Endodermal cell (in vitro differentiated cells): Measurements from ENCODE around the gene MISFA. TPM values are rescaled to one million over a fixed set of nuclear protein-coding genes. Genes with fewer than 3 reads are reported as not detected.
A peak's percentile ranks its signal among the peaks of the same experiment; 100 is the strongest.

Experiments used
- DNase-seq: peaks from one replicate; pipeline ENCODE4 v3.0.0-alpha.2; 2017
- H3K27ac ChIP-seq: 2 replicates; pipeline ENCODE4 v1.5.1; 2013; ENCODE audit warnings: mild to moderate bottlenecking, low read depth, low read length, moderate library complexity
- H3K27me3 ChIP-seq: 2 replicates; pipeline ENCODE4 v1.6.1; 2013; ENCODE audit warnings: mild to moderate bottlenecking, low read length, moderate library complexity; ENCODE audit not compliant: insufficient read depth, control insufficient read depth, poor library complexity, severe bottlenecking
- H3K36me3 ChIP-seq: 2 replicates; pipeline ENCODE4 v1.7.0; 2013; ENCODE audit warnings: mild to moderate bottlenecking, low read length, moderate library complexity; ENCODE audit not compliant: control insufficient read depth, insufficient read depth
- H3K4me1 ChIP-seq: one replicate; pipeline ENCODE4 v1.7.0; 2013; ENCODE audit warnings: low read length; ENCODE audit not compliant: control insufficient read depth, insufficient read depth
- H3K4me3 ChIP-seq: 2 replicates; pipeline ENCODE4 v1.5.1; 2013; ENCODE audit warnings: mild to moderate bottlenecking, low read length, moderate library complexity
- H3K9ac ChIP-seq: 2 replicates; pipeline ENCODE4 v1.6.1; 2013; ENCODE audit warnings: mild to moderate bottlenecking, low read length, moderate library complexity; ENCODE audit not compliant: poor library complexity, severe bottlenecking; ENCODE audit errors: extremely low read depth
- H3K9me3 ChIP-seq: 2 replicates; pipeline ENCODE4 v1.6.1; 2013; ENCODE audit warnings: mild to moderate bottlenecking, low read length, moderate library complexity; ENCODE audit not compliant: control insufficient read depth
- H3K27ac Mint-ChIP-seq: 2 replicates; pipeline ENCODE4 v1.8.0; 2020; ENCODE audit warnings: mixed read lengths
- H3K27me3 Mint-ChIP-seq: 2 replicates; pipeline ENCODE4 v1.8.0; 2021; ENCODE audit warnings: mild to moderate bottlenecking, mixed read lengths; ENCODE audit not compliant: insufficient read depth
- H3K36me3 Mint-ChIP-seq: 2 replicates; pipeline ENCODE4 v1.8.0; 2020; ENCODE audit warnings: low read depth, mixed read lengths
- H3K4me1 Mint-ChIP-seq: 2 replicates; pipeline ENCODE4 v1.8.0; 2020; ENCODE audit warnings: mixed read lengths
- H3K4me3 Mint-ChIP-seq: 2 replicates; pipeline ENCODE4 v1.8.0; 2020; ENCODE audit warnings: mild to moderate bottlenecking, moderate library complexity, mixed read lengths
- H3K9me3 Mint-ChIP-seq: 2 replicates; pipeline ENCODE4 v1.8.0; 2020; ENCODE audit warnings: mild to moderate bottlenecking, mixed read lengths
- WGBS, 2 experiments: methylation state at CpG; one replicate each; pipeline versions ENCODE4 v1.1.5 to v1.1.7; 2013; ENCODE audit warnings: missing lambda C conversion rate in 2 of 2, mixed read lengths in 1 of 2; ENCODE audit not compliant: insufficient coverage in 1 of 2, insufficient read length in 1 of 2; 5-methylcytosine and 5-hydroxymethylcytosine counted together
- total RNA-seq, 2 donors: library from RNA; stranded (reverse); fragmentation: NEBNext Ultra II Directional in 1 of 2; extraction: Animal tissue kit (Norgen Biotek cat#: 25700) in 1 of 2; gene quantifications; 2 replicates in 1 of 2; 3 replicates in 1 of 2; pipeline ENCODE4 v1.2.1, GENCODE V29; 2021
- TF ChIP-seq, protein P1 (sequence below): fragments of 200-600 bp; sonication (generic); conservative IDR thresholded peaks from 2 replicates; pipeline ENCODE4 v1.5.0; 2021; ENCODE audit warnings: antibody characterized with exemption, mild to moderate bottlenecking

The MISFA gene
- total RNA-seq, 2 donors from 2014 or later: 5.3 to 6.0 TPM

DNA sequence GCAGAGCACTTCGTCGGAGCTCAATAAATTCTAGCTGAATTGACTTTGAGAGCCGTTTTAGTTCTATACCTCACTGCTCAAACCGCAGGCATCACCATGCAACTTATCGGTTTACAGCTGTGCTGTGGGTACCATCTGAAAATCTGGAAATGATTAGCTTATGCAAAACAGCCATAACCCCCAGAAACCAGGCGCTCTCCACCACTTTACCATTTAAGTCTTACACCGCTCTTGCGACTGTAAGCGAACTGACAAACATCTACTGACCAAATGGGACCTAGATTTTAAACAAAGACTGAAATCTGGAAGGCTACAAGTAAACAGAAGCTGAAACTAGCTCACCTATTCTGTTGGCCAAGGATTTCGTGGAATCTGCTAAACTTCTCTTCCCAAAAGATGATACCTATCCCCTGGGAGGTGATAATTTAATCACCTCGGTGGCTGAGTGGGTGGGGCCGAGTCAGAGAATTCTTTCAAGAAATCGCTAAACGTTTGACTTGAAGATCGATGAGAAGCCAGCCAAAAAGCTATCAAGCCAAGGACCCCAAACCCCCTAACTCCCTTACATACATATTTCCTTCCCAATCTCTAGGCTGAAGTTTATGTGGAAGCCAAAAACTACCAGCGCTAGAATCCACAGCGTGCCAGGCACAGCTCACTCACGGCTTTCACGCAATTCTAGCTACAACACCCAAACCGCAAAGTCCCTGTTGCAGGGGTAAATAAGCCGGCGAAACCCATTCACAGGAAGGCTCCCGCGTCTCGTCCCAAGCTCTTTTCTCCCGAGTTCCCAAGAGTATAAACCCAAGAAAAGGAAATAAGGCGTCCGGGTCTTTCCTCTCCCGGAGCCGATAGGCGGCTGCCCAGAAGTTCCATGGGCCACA is 33.9 kb downstream of the MISFA start:
- Mint-ChIP-seq H3K27ac (peak overlapping the region; percentile 100), H3K36me3 (no peaks in the 10 kb centered on the region), H3K27me3 (peaks cover 12% of the 10 kb centered on the region), H3K4me3 (peak overlapping the region; percentile 97), H3K9me3 (no peaks in the 10 kb centered on the region), H3K4me1 (peaks cover 4% of the 10 kb centered on the region)
- 13 to 26% methylated on average over 18 to 31 of the region's 31 CpGs for WGBS, 2 experiments
- TF ChIP-seq, protein P1, sequence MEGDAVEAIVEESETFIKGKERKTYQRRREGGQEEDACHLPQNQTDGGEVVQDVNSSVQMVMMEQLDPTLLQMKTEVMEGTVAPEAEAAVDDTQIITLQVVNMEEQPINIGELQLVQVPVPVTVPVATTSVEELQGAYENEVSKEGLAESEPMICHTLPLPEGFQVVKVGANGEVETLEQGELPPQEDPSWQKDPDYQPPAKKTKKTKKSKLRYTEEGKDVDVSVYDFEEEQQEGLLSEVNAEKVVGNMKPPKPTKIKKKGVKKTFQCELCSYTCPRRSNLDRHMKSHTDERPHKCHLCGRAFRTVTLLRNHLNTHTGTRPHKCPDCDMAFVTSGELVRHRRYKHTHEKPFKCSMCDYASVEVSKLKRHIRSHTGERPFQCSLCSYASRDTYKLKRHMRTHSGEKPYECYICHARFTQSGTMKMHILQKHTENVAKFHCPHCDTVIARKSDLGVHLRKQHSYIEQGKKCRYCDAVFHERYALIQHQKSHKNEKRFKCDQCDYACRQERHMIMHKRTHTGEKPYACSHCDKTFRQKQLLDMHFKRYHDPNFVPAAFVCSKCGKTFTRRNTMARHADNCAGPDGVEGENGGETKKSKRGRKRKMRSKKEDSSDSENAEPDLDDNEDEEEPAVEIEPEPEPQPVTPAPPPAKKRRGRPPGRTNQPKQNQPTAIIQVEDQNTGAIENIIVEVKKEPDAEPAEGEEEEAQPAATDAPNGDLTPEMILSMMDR: no peak
- Histone ChIP-seq H3K36me3 (peaks cover 6% of the 10 kb centered on the region), H3K27me3 (peaks cover 12% of the 10 kb centered on the region), H3K27ac (no peak overlapping the region), H3K9me3 (no peaks in the 10 kb centered on the region), H3K4me1 (no peaks in the 10 kb centered on the region), H3K4me3 (peak overlapping the region; percentile 96), H3K9ac (peak overlapping the region; percentile 83)
- peak; percentile 62 for DNase-seq

DNA sequence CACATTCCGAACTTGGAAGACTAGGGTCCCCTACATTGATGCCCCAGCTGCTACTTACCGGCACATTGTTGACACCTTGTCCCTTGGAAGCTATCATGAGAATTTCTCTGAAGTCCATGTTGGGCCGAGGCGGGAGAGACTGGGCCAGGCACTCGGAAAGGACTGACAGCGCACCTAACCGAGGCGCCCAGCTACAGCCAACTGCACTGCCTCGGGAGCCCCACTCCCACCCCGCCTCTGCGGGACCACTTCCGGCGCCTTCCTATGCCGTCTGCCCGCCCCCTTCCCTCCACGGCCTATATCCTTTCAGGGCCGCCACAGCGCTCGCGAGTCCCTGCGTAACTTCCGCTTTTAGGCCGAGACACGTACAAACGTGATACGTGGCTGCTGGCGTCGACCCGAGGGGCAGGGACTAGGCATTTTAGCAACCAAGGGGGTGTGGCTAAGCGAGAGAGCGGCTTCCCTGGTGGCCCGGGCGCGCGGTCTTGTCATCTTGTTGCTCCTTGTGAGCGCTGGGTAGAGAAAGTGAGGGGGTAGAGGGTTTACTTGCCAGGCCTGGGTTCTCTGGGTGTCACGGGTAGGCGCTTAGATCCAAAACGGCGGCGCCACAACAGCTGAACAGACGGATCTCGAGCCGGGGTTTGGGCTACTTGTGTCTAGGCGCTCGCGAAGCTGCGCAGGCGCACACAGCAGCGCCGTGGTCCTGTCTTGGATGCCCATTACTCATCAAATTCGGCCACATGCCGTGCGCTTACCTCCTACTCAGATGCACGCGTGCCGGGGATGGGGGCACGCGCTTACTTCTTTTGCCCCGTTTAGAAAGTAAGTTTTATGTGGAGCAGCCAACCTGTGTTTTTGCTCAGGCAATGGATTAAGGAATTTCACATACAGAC is 34.8 kb downstream of the MISFA start, which contains the start of gene SPTY2D1:
Gene SPTY2D1 (minus strand): TSS at position 203 of the 893 bp plus-strand sequence. CDS start 85 bp downstream, at position 118.
- H3K4me3 ChIP-seq: peak within 1 kb of the TSS; percentile 96
- H3K27me3 ChIP-seq: peaks cover 12% of the 10 kb centered on the region
- 0% methylated on average over 34 to 60 of the region's 60 CpGs for WGBS, 2 experiments
- peaks cover 4% of the 10 kb centered on the region for H3K36me3 ChIP-seq
- DNase-seq: peak; percentile 99
- no peaks in the 10 kb centered on the region for H3K36me3 Mint-ChIP-seq
- no peaks in the 10 kb centered on the region for H3K9me3 ChIP-seq
- H3K9me3 Mint-ChIP-seq: no peaks in the 10 kb centered on the region
- peak within 1 kb of the TSS; percentile 100 for H3K27ac Mint-ChIP-seq
- H3K4me1 Mint-ChIP-seq: peaks cover 4% of the 10 kb centered on the region
- H3K4me1 ChIP-seq: no peaks in the 10 kb centered on the region
- TF ChIP-seq, protein P1: no peak
- H3K4me3 Mint-ChIP-seq: peak within 1 kb of the TSS; percentile 97
- H3K9ac ChIP-seq: peak within 1 kb of the TSS; percentile 89
- peak within 1 kb of the TSS; percentile 96 for H3K27ac ChIP-seq
- H3K27me3 Mint-ChIP-seq: peaks cover 12% of the 10 kb centered on the region

DNA sequence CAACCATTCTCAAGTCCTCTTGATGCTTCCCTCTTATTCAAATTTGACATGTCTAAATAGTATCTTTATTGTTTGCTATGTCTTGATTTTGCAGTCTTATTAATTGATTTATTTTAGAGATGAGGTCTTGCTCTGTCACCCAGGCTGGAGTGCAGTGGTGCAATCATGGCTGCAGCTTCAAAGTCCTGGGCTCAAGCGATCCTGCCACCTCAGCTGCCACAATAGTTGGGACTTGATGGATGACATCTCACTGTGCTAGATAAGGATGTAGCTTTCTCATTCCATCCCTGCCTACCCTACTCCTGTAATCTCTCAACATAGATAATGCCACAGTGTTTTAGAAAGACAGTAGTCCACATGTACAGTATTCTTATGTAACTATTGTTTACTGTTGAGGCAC is 42.1 kb downstream of the MISFA start:
- Mint-ChIP-seq H3K4me3 (no peak overlapping the region), H3K27me3 (peaks cover 16% of the 10 kb centered on the region), H3K27ac (no peak overlapping the region), H3K9me3 (no peaks in the 10 kb centered on the region), H3K4me1 (no peaks in the 10 kb centered on the region), H3K36me3 (no peaks in the 10 kb centered on the region)
- Histone ChIP-seq H3K9me3 (no peaks in the 10 kb centered on the region), H3K27me3 (peaks cover 4% of the 10 kb centered on the region), H3K36me3 (no peaks in the 10 kb centered on the region), H3K9ac (no peak overlapping the region), H3K4me1 (no peaks in the 10 kb centered on the region), H3K27ac (no peak overlapping the region), H3K4me3 (no peak overlapping the region)
- 69% methylated on average over 1 of the region's 1 CpG; no CpG with 5 or more reads in 1 of the 2 experiments for WGBS, 2 experiments
- TF ChIP-seq, protein P1: no peak
- no peak for DNase-seq
